ENCODE results near the gene ALKBH7.
A peak's percentile ranks its signal among the peaks of the same experiment; 100 is the strongest.
"Not testable (repeated sequence)": the region's sequence is repeated elsewhere in the genome, so short reads cannot be mapped to it uniquely, and the experiment has no call there.

The ALKBH7 gene

GRCh38 chr19:6394831-6395230 lies 22.2 kb downstream of the ALKBH7 start:
- peaks cover 12% of the 10 kb centered on the region for H3K36me3 ChIP-seq (replicated peaks)
- no peaks in the 10 kb centered on the region for H3K9me3 ChIP-seq
- H3K4me3 ChIP-seq, result no peak overlapping the region
- peaks cover 10% of the 10 kb centered on the region for H3K4me1 ChIP-seq
- in situ Hi-C loops (cut with MboI; ENCODE audit: low sequenced_read_pairs), result no loop called here
- no peaks in the 10 kb centered on the region for H3K27me3 ChIP-seq (ENCODE audit: low read depth)
- no peak for DNase-seq (ENCODE audit: low spot score in 2 of 2)

- Histone ChIP-seq H3K4me1 (peaks cover 10% of the 10 kb centered on the region), H3K27me3 (ENCODE audit: low read depth) (no peaks in the 10 kb centered on the region), H3K36me3 (replicated peaks) (0 out of 2 replicates have a peak, but pooled peaks cover 3% of the 10 kb centered on the region), H3K4me3 (no peak overlapping the region), H3K9me3 (no peaks in the 10 kb centered on the region)
- in situ Hi-C loops (cut with MboI; ENCODE audit: low sequenced_read_pairs), result no loop called here
- no peak for DNase-seq (ENCODE audit: low spot score in 2 of 2)
Measured at GRCh38 chr19:6396305-6396704, 23.7 kb downstream of the ALKBH7 start.

- DNase-seq (ENCODE audit: low spot score in 2 of 2); H3K9me3 ChIP-seq; H3K36me3 ChIP-seq (replicated peaks); H3K4me3 ChIP-seq; in situ Hi-C loops (cut with MboI; ENCODE audit: low sequenced_read_pairs); H3K4me1 ChIP-seq; H3K27me3 ChIP-seq (ENCODE audit: low read depth): not testable (repeated sequence)
Measured at GRCh38 chr19:6400062-6400944, 27.7 kb downstream of the ALKBH7 start.

GRCh38 chr19:6402058-6402457 lies 29.5 kb downstream of the ALKBH7 start:
- Histone ChIP-seq H3K36me3 (replicated peaks) (no peaks in the 10 kb centered on the region), H3K27me3 (ENCODE audit: low read depth) (no peaks in the 10 kb centered on the region), H3K9me3 (no peaks in the 10 kb centered on the region), H3K4me1 (no peaks in the 10 kb centered on the region), H3K4me3 (no peak overlapping the region)
- no peak for DNase-seq (ENCODE audit: low spot score in 2 of 2)
- in situ Hi-C loops (cut with MboI; ENCODE audit: low sequenced_read_pairs), result no loop called here

GRCh38 chr19:6402837-6403608 lies 30.4 kb downstream of the ALKBH7 start:
- H3K9me3 ChIP-seq, result no peaks in the 10 kb centered on the region
- no peak overlapping the region for H3K4me3 ChIP-seq
- no peak for DNase-seq (ENCODE audit: low spot score in 2 of 2)
- in situ Hi-C loops (cut with MboI; ENCODE audit: low sequenced_read_pairs), result no loop called here
- H3K36me3 ChIP-seq (replicated peaks), result no peaks in the 10 kb centered on the region
- H3K27me3 ChIP-seq (ENCODE audit: low read depth), result no peaks in the 10 kb centered on the region
- no peaks in the 10 kb centered on the region for H3K4me1 ChIP-seq

GRCh38 chr19:6406401-6406800 lies 33.8 kb downstream of the ALKBH7 start:
- Histone ChIP-seq H3K4me3 (no peak overlapping the region), H3K4me1 (no peaks in the 10 kb centered on the region), H3K36me3 (replicated peaks) (no peaks in the 10 kb centered on the region), H3K9me3 (no peaks in the 10 kb centered on the region), H3K27me3 (ENCODE audit: low read depth) (no peaks in the 10 kb centered on the region)
- no peak for DNase-seq (ENCODE audit: low spot score in 2 of 2)
- in situ Hi-C loops (cut with MboI; ENCODE audit: low sequenced_read_pairs), result no loop called here

- no peaks in the 10 kb centered on the region for H3K4me1 ChIP-seq
- in situ Hi-C loops (cut with MboI; ENCODE audit: low sequenced_read_pairs), result no loop called here
Measured at GRCh38 chr19:6409346-6409745, 36.8 kb downstream of the ALKBH7 start.

GRCh38 chr19:6412061-6412446 lies 39.5 kb downstream of the ALKBH7 start:
- Histone ChIP-seq H3K4me1 (no peaks in the 10 kb centered on the region), H3K36me3 (replicated peaks) (peaks cover 29% of the 10 kb centered on the region)

More at GRCh38 chr19:6409346-6409745, 36.8 kb downstream of the ALKBH7 start:
- DNase-seq (ENCODE audit: low spot score in 2 of 2), result no peak
- Histone ChIP-seq H3K36me3 (replicated peaks) (peaks cover 4% of the 10 kb centered on the region), H3K4me3 (no peak overlapping the region), H3K27me3 (ENCODE audit: low read depth) (no peaks in the 10 kb centered on the region), H3K9me3 (no peaks in the 10 kb centered on the region)

GRCh38 chr19:6412447-6413091 lies 40.0 kb downstream of the ALKBH7 start:
- Histone ChIP-seq H3K4me3 (no peak overlapping the region), H3K27me3 (ENCODE audit: low read depth) (no peaks in the 10 kb centered on the region), H3K4me1 (no peaks in the 10 kb centered on the region), H3K9me3 (no peaks in the 10 kb centered on the region), H3K36me3 (replicated peaks) (peaks cover 34% of the 10 kb centered on the region)
- in situ Hi-C loops (cut with MboI; ENCODE audit: low sequenced_read_pairs), result no loop called here
- DNase-seq (ENCODE audit: low spot score in 2 of 2), result peak in 1 of 2 experiments; percentile 70

More at GRCh38 chr19:6412061-6412446, 39.5 kb downstream of the ALKBH7 start:
- Histone ChIP-seq H3K4me3 (no peak overlapping the region), H3K27me3 (ENCODE audit: low read depth) (no peaks in the 10 kb centered on the region), H3K9me3 (no peaks in the 10 kb centered on the region)
- no peak for DNase-seq (ENCODE audit: low spot score in 2 of 2)
- in situ Hi-C loops (cut with MboI; ENCODE audit: low sequenced_read_pairs), result no loop called here

- no peak overlapping the region for H3K4me3 ChIP-seq
- in situ Hi-C loops (cut with MboI; ENCODE audit: low sequenced_read_pairs), result no loop called here
- DNase-seq (ENCODE audit: low spot score in 2 of 2), result no peak
- H3K27me3 ChIP-seq (ENCODE audit: low read depth), result no peaks in the 10 kb centered on the region
- no peaks in the 10 kb centered on the region for H3K9me3 ChIP-seq
- peaks cover 41% of the 10 kb centered on the region for H3K36me3 ChIP-seq (replicated peaks)
- H3K4me1 ChIP-seq, result no peaks in the 10 kb centered on the region
Measured at GRCh38 chr19:6413291-6413690, 40.7 kb downstream of the ALKBH7 start.

GRCh38 chr19:6413721-6414643 lies 41.4 kb downstream of the ALKBH7 start:
- H3K9me3 ChIP-seq, result no peaks in the 10 kb centered on the region
- no peaks in the 10 kb centered on the region for H3K4me1 ChIP-seq
- H3K36me3 ChIP-seq (replicated peaks), result peaks cover 48% of the 10 kb centered on the region
- in situ Hi-C loops (cut with MboI; ENCODE audit: low sequenced_read_pairs), result no loop called here
- no peak for DNase-seq (ENCODE audit: low spot score in 2 of 2)
- H3K4me3 ChIP-seq, result no peak overlapping the region
- no peaks in the 10 kb centered on the region for H3K27me3 ChIP-seq (ENCODE audit: low read depth)

GRCh38 chr19:6414793-6415590 lies 42.4 kb downstream of the ALKBH7 start:
- Histone ChIP-seq H3K36me3 (replicated peaks) (peaks cover 58% of the 10 kb centered on the region), H3K4me1 (no peaks in the 10 kb centered on the region), H3K9me3 (no peaks in the 10 kb centered on the region), H3K4me3 (no peak overlapping the region), H3K27me3 (ENCODE audit: low read depth) (no peaks in the 10 kb centered on the region)
- in situ Hi-C loops (cut with MboI; ENCODE audit: low sequenced_read_pairs), result no loop called here
- no peak for DNase-seq (ENCODE audit: low spot score in 2 of 2)
